ENCODE data around the gene CUBN.

DNA sequence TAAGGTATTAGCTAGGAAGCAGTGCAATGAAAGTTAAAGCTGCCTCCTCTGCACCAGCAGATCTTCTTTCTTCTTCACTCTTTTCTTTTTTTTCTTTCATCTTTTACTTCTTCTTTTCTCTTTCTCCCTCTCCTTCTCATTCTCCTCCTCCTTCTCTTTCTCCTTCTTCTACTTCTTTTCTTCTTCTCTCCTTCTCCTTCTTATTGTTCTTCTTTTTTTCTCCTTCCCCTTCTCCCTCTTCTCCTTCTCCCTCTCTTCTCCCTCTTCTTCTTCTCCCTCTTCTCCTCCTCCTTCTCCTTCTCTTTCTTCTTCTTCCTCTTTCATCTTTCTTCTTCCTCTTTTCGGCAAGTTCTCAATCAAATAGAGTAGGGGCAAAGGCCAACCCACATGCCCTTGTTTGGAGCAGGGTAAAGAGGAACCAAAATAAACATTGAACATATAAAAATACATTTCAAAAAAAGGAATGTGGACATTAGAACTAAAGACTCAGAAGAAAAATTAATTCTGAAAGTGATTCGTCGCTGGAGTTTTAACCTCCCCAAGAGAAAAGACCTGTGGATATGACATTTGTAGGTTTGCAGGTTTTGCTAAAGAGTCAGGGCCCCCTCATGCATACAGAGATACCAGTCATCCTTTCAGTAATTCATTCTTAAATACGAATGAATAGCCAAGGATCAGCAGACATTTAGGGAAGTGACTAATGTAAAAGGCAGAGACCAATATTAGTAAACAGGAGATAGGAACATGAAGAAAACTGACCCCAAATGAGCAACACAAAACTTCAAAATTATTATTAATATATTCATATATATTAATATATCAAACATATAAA, 219.4 kb downstream of the CUBN start:
- no peak for TF ChIP-seq CHD2 (IDR thresholded peaks at IDR 0.05; ENCODE audit: low read depth, low read length)
- TF ChIP-seq, protein P1, sequence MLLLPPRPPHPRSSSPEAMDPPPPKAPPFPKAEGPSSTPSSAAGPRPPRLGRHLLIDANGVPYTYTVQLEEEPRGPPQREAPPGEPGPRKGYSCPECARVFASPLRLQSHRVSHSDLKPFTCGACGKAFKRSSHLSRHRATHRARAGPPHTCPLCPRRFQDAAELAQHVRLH (CRISPR knock-in tag; IDR thresholded peaks at IDR 0.05; ENCODE audit: borderline replicate concordance, low read depth) = no peak
- TF ChIP-seq, protein P2, sequence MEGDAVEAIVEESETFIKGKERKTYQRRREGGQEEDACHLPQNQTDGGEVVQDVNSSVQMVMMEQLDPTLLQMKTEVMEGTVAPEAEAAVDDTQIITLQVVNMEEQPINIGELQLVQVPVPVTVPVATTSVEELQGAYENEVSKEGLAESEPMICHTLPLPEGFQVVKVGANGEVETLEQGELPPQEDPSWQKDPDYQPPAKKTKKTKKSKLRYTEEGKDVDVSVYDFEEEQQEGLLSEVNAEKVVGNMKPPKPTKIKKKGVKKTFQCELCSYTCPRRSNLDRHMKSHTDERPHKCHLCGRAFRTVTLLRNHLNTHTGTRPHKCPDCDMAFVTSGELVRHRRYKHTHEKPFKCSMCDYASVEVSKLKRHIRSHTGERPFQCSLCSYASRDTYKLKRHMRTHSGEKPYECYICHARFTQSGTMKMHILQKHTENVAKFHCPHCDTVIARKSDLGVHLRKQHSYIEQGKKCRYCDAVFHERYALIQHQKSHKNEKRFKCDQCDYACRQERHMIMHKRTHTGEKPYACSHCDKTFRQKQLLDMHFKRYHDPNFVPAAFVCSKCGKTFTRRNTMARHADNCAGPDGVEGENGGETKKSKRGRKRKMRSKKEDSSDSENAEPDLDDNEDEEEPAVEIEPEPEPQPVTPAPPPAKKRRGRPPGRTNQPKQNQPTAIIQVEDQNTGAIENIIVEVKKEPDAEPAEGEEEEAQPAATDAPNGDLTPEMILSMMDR (CRISPR knock-in tag; IDR thresholded peaks at IDR 0.05) = no peak
- no peak for TF ChIP-seq ZNF777 (CRISPR knock-in tag; IDR thresholded peaks at IDR 0.05)
- no peak for TF ChIP-seq FOXM1 (CRISPR knock-in tag; IDR thresholded peaks at IDR 0.05)
- no peak for TF ChIP-seq ZZZ3 (CRISPR knock-in tag; IDR thresholded peaks at IDR 0.05; ENCODE audit: borderline replicate concordance)
